Endodermal cell (in vitro differentiated cells): Measurements from ENCODE around the gene TMEM131L. TPM values are rescaled to one million over a fixed set of nuclear protein-coding genes. Genes with fewer than 3 reads are reported as not detected.

Experiments
- DNase-seq: peaks from one replicate; pipeline ENCODE4 v3.0.0-alpha.2; 2017
- H3K27ac ChIP-seq: 2 replicates; pipeline ENCODE4 v1.5.1; 2013; ENCODE audit warnings: mild to moderate bottlenecking, low read depth, low read length, moderate library complexity
- H3K27me3 ChIP-seq: 2 replicates; pipeline ENCODE4 v1.6.1; 2013; ENCODE audit warnings: mild to moderate bottlenecking, low read length, moderate library complexity; ENCODE audit not compliant: insufficient read depth, control insufficient read depth, poor library complexity, severe bottlenecking
- H3K36me3 ChIP-seq: 2 replicates; pipeline ENCODE4 v1.7.0; 2013; ENCODE audit warnings: mild to moderate bottlenecking, low read length, moderate library complexity; ENCODE audit not compliant: control insufficient read depth, insufficient read depth
- H3K4me1 ChIP-seq: one replicate; pipeline ENCODE4 v1.7.0; 2013; ENCODE audit warnings: low read length; ENCODE audit not compliant: control insufficient read depth, insufficient read depth
- H3K4me3 ChIP-seq: 2 replicates; pipeline ENCODE4 v1.5.1; 2013; ENCODE audit warnings: mild to moderate bottlenecking, low read length, moderate library complexity
- H3K9ac ChIP-seq: 2 replicates; pipeline ENCODE4 v1.6.1; 2013; ENCODE audit warnings: mild to moderate bottlenecking, low read length, moderate library complexity; ENCODE audit not compliant: poor library complexity, severe bottlenecking; ENCODE audit errors: extremely low read depth
- H3K9me3 ChIP-seq: 2 replicates; pipeline ENCODE4 v1.6.1; 2013; ENCODE audit warnings: mild to moderate bottlenecking, low read length, moderate library complexity; ENCODE audit not compliant: control insufficient read depth
- H3K27ac Mint-ChIP-seq: 2 replicates; pipeline ENCODE4 v1.8.0; 2020; ENCODE audit warnings: mixed read lengths
- H3K27me3 Mint-ChIP-seq: 2 replicates; pipeline ENCODE4 v1.8.0; 2021; ENCODE audit warnings: mild to moderate bottlenecking, mixed read lengths; ENCODE audit not compliant: insufficient read depth
- H3K36me3 Mint-ChIP-seq: 2 replicates; pipeline ENCODE4 v1.8.0; 2020; ENCODE audit warnings: low read depth, mixed read lengths
- H3K4me1 Mint-ChIP-seq: 2 replicates; pipeline ENCODE4 v1.8.0; 2020; ENCODE audit warnings: mixed read lengths
- H3K4me3 Mint-ChIP-seq: 2 replicates; pipeline ENCODE4 v1.8.0; 2020; ENCODE audit warnings: mild to moderate bottlenecking, moderate library complexity, mixed read lengths
- H3K9me3 Mint-ChIP-seq: 2 replicates; pipeline ENCODE4 v1.8.0; 2020; ENCODE audit warnings: mild to moderate bottlenecking, mixed read lengths
- CTCF ChIP-seq: fragments of 200-600 bp; sonication (generic); conservative IDR thresholded peaks from 2 replicates; pipeline ENCODE4 v1.5.0; 2021; ENCODE audit warnings: antibody characterized with exemption, mild to moderate bottlenecking
- WGBS, 2 experiments: methylation state at CpG; one replicate each; pipeline versions ENCODE4 v1.1.5 to v1.1.7; 2013; ENCODE audit warnings: missing lambda C conversion rate in 2 of 2, mixed read lengths in 1 of 2; ENCODE audit not compliant: insufficient coverage in 1 of 2, insufficient read length in 1 of 2; 5-methylcytosine and 5-hydroxymethylcytosine counted together
- total RNA-seq, 2 donors: library from RNA; stranded (reverse); fragmentation: NEBNext Ultra II Directional in 1 of 2; extraction: Animal tissue kit (Norgen Biotek cat#: 25700) in 1 of 2; gene quantifications; 2 replicates in 1 of 2; 3 replicates in 1 of 2; pipeline ENCODE4 v1.2.1, GENCODE V29; 2021

TMEM131L gene
- total RNA-seq, 2 donors from 2014 or later, result 6.2 to 10.8 TPM

GRCh38 chr4:153521999-153522801 lies 56.0 kb downstream of the TMEM131L start:
- H3K27me3 Mint-ChIP-seq, result no peaks in the 10 kb centered on the region
- H3K27me3 ChIP-seq, result no peaks in the 10 kb centered on the region
- TF ChIP-seq CTCF, result no peak
- H3K4me3 Mint-ChIP-seq, result no peak overlapping the region
- WGBS, 2 experiments, result 69 to 78% methylated on average over 6 to 17 of the region's 17 CpGs
- H3K4me1 ChIP-seq, result no peaks in the 10 kb centered on the region
- H3K4me3 ChIP-seq, result no peak overlapping the region
- no peaks in the 10 kb centered on the region for H3K9me3 ChIP-seq
- DNase-seq, result peak; percentile 76
- no peak overlapping the region for H3K27ac Mint-ChIP-seq
- H3K9me3 Mint-ChIP-seq, result no peaks in the 10 kb centered on the region
- H3K9ac ChIP-seq, result no peak overlapping the region
- H3K27ac ChIP-seq, result no peak overlapping the region
- H3K36me3 Mint-ChIP-seq, result peaks cover 4% of the 10 kb centered on the region
- no peaks in the 10 kb centered on the region for H3K36me3 ChIP-seq
- H3K4me1 Mint-ChIP-seq, result peaks cover 32% of the 10 kb centered on the region

- Histone ChIP-seq H3K4me1 (no peaks in the 10 kb centered on the region), H3K9me3 (no peaks in the 10 kb centered on the region), H3K27me3 (no peaks in the 10 kb centered on the region), H3K9ac (no peak overlapping the region), H3K4me3 (no peak overlapping the region), H3K36me3 (no peaks in the 10 kb centered on the region), H3K27ac (no peak overlapping the region)
- TF ChIP-seq CTCF, result no peak
- Mint-ChIP-seq H3K4me1 (peaks cover 32% of the 10 kb centered on the region), H3K9me3 (no peaks in the 10 kb centered on the region), H3K27ac (no peak overlapping the region), H3K27me3 (no peaks in the 10 kb centered on the region), H3K4me3 (no peak overlapping the region), H3K36me3 (peaks cover 4% of the 10 kb centered on the region)
- WGBS, 2 experiments, result 93% methylated on average over 1 of the region's 1 CpG; no CpG with 5 or more reads in 1 of the 2 experiments
- DNase-seq, result no peak
These were observed 56.6 kb downstream of the TMEM131L start for GRCh38 chr4:153522802-153523094.

DNA sequence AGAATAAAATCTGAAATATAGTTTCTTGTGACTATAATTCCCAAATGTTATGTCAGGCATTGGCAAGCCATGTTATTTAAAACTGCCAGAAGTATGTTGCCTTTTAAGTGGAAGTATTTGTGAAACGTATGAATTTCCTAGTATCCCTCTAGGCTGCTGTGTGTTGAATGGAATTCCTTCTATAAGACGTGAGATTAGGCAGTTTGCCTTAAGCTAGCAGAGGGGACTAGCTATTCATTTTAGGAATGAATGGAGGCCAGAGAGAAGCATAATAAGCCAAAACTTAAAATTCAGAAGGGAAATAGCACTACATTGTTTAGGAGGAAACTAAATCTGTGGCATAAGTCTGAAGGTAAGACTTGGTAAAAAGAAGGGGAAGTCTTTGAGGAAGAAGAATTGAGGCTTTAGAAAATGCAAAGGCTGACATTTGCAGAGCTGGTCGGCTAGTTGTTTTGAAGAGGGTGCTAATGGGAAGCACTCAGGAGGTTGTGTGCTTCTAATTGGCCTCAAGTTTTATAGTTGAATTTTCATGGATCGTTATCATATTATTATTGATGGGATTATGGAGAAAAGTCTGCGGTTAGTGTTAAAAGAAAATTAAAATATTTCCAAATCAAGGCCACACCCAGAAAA lies 57.1 kb downstream of the TMEM131L start:
- H3K4me1 Mint-ChIP-seq, result peaks cover 32% of the 10 kb centered on the region
- no peak overlapping the region for H3K9ac ChIP-seq
- no peaks in the 10 kb centered on the region for H3K27me3 ChIP-seq
- no peak for DNase-seq
- H3K36me3 ChIP-seq, result no peaks in the 10 kb centered on the region
- H3K9me3 Mint-ChIP-seq, result no peaks in the 10 kb centered on the region
- H3K4me1 ChIP-seq, result no peaks in the 10 kb centered on the region
- no peak overlapping the region for H3K4me3 Mint-ChIP-seq
- H3K27ac Mint-ChIP-seq, result peak overlapping the region; percentile 80
- TF ChIP-seq CTCF, result no peak
- H3K27me3 Mint-ChIP-seq, result no peaks in the 10 kb centered on the region
- H3K27ac ChIP-seq, result peak overlapping the region; percentile 34
- H3K36me3 Mint-ChIP-seq, result peaks cover 4% of the 10 kb centered on the region
- H3K4me3 ChIP-seq, result no peak overlapping the region
- 41 to 61% methylated on average over 3 of the region's 5 CpGs for WGBS, 2 experiments
- H3K9me3 ChIP-seq, result no peaks in the 10 kb centered on the region
